HTR-8/SVneo (cell line): ENCODE measurements around the gene SRI.
A peak's percentile ranks its signal among the peaks of the same experiment; 100 is the strongest.

Experiments
- DNase-seq: peaks from one replicate; pipeline ENCODE4 v3.0.0; 2011; ENCODE audit warnings: low spot score, mixed read lengths; ENCODE audit not compliant: insufficient read length
- FAIRE-seq: peaks from 2 replicates; lab custom pipeline; 2011; peaks lifted over from hg19 to GRCh38; lab: Jason Lieb, UNC

The SRI gene

DNA sequence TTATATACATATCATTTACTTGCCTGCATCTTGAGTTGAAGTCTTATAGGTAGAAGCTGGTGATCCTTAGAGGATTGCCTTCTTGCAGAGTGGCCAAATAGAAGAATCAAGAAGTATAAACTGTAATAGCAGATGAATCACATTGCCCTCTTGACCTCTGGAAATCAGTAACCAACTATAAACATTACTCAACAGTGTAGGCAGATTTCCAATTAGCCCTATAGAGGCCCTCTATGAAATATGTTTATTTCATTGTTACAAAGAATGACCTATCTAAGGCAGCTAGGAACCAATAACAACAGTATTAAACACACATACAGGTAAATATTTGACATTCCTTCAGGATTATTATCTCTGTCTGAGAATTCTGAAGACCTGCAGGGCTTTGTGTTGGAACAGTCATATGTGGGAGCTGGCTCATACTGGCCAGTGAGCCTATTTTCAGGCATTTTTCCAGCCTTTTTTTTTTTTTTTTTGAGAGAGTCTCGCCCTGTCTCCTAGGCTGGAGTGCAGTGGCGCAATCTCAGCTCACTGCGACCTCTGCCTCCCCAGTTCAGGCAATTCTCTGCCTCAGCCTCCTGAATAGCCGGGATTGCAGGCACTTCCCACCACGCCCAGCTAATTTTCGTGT lies 7.2 kb upstream of the SRI start:
- FAIRE-seq = no peak
- no peak for DNase-seq

DNA sequence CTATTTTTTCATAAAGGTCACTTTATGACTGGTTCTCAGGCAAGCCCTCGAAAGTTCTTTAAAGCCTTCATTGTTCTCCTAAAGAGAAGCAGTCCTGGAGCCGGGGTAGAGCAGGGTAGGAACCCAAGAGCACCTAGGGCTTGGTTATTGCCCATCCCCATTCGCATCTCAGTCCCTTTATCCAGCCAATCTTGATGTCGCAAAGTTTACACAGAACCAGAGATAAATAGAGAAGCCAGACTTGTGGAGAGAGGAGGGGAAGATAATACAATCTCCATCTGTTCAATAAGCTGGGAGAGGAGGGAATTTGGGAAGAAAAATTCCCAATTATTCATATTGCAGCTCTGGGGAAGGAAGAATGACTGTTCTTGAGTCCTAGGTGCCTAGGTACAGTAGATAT lies 6.4 kb upstream of the SRI start:
- FAIRE-seq (no peak), DNase-seq (no peak)

DNA sequence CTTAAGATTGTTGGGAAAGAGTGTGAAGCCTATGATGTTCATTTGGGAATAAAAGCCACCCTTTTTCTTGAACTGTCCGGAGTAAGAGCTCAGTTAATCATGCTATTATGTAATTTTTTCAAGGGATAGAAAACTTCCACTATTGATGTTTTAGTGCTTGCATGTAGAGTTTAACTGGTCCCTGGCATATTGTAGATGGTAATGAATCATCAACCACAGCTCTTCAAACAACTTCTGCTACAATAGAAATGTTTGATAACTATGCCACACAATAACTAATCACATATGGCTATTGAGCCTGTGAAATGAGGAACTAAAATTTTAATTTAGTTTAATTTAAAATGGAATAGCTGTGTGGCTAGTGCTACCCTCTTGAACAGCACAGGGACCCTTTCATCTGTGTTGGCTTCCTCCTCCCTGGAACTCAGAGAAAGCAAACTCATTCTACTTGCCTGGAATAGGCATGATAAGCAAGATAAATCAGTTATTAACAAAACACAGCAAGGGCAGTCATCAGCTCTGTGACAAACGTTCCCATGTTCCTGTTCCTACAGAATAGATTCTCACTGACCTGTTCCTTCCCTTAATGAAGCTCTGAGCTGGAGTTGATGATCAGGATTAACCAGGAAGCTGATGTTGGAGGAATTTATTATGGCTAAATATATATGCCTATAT lies 4.9 kb upstream of the SRI start:
- FAIRE-seq (no peak), DNase-seq (no peak)

DNA sequence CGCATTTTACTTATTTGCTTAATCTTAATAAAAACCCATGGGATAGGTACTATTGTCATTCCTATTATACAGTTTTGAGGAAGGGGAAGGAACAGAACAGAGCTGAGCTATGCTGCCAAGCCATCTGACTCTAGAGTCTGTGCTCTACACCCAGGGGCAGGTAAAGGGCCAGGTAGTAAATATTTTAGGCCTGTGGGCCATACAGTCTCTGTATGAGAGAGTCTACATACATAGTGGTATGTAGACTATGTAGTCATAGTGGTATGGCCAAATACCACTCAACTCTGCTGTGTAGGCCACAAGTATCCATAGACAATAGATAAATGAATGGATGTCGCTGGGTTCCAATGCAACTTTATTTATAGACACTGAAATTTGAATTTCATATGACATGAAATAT lies 3.4 kb upstream of the SRI start:
- FAIRE-seq = no peak

DNA sequence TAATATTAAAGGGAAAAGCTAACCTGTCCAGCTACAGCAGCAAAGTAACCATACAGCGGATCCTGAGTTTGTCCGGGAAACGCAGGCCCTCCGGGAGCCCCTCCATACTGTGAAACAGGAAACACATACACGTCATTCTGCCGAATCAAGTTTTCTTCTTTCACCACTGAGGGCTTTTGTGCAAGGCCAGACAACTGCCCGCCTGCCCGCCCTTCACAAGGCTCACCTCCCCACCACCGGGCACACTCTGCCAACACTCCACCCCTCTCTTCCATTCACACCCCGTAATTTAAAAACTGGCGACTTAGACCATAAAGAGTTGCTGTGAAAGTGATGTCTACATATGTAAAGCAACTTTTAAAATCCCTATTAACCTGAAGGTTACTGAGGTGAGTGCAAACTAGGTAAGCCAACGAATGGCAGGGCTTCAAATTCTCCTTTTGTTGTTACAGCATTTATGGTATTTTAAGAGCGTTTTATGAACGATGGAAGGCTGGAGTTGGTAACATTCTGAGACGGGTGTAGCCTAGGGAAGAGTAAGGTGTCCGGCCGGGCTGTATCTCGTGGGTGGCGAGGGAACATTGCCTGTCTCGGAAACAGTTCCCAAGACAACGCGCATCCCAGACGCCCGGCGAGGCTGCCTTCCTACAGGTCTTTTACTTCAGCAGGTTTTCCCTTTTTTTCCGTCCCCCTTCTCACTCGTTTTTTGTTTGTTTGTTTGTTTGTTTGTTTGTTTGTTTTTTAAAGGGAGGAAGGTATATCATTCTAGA lies 817 bp downstream of the SRI start:
- no peak for FAIRE-seq
- peak; percentile 29 for DNase-seq

More for the DNA sequence above, 3.4 kb upstream of the SRI start:
- no peak for DNase-seq

DNA sequence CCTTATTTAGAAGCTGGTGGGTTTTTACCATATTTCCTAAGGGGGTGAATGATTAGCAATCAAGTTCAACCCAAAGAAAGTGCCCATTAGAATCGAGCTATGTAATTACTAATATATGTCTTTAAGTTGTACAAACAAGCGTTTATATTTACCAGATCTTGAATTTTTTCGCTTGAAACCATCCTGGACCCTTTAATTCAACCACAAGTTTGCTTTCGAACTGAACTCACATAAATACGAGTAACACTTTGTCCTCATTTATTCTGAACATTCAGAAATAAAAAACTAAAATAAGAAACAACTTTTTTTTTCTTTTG lies 1.5 kb downstream of the SRI start:
- FAIRE-seq = no peak
- DNase-seq = no peak

DNA sequence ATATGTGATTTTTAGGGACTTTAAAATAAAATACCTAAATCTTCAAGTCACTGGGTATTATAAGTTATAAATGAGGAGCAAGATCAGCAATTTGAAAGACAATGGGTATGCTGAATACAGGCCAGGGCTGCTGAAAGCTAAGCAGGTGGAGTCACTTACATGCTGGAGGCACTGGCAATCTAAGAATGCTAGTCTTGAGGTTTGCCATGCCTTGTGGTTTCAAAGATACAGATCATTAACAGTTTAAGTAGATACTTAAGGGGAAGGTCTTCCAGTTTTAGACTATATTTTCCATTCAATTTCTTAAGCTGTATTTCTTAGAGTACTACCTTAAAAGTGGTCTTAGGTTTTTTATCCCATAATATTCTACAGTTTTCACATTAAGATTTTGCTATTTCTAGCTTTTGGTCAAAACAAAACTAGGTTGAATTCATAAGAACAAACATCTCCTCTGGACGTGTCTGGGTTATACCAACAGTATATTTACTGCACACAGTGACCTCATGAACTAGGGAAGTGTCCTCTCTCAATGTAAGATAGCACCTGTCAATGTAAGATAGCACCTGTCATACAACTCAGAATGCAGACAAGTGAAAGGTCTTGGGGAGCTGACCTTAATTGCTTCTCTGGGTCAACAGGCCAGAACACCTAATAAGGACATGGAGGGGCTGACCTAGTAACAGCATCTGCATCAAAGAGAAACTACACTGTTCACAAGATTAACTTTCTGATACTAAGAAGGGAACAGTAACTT lies 2.0 kb downstream of the SRI start:
- DNase-seq (no peak), FAIRE-seq (no peak)

DNA sequence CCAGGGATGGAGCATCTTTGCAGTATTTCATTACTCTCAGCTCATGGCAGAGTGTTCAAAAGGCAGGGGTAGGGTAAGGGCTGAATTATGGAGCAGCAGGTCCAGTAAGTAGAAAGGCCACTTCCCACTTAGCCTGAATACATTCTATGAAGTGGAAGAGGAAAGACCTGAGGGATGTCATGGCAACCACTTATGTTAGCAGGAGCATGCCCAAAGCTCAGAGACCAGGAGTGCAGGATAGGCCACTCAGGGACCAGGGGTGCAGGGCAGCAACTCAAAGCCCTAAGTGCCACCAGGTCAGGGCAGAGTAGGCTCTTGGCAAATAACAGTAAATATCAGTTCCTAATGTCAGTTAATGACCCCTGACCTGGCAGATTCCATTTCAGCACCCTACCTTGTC lies 3.6 kb downstream of the SRI start:
- FAIRE-seq (no peak), DNase-seq (no peak)

DNA sequence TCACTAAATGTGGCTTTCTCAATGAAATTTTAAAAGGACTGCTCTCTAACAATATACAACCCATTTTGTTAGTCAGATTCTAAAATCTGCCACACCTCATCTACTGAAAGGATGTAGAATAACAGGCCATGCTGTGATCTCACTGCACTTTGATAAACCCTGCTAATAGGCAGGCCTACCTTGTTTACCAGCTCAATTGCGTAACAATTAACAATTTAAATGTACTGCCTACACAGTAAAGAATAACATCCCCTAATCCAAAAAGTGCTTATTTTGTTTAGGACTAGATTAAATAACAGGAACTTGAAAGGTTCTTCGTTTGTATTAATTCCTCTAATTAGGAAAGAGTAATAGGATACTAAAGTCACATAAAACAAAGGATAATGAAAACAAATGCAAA lies 4.5 kb downstream of the SRI start:
- FAIRE-seq (no peak), DNase-seq (no peak)

DNA sequence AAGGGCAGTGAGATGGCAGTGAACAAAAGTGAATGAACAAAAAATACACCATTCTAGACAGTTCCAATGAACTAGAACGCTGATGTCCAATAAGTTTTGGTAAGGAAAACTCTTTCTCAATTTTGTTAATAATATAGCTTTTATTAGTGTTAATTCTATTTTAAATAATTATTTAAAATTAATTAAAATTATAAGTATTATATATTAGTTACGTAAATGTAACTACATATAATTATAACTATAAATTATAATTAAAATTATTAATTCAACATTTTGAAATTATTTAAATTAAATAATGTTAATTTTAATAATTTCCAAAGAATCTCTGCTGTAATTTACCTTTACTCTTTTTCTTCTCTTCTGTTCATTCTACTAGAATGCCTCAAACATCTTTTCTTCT lies 5.4 kb downstream of the SRI start:
- FAIRE-seq (no peak), DNase-seq (no peak)

DNA sequence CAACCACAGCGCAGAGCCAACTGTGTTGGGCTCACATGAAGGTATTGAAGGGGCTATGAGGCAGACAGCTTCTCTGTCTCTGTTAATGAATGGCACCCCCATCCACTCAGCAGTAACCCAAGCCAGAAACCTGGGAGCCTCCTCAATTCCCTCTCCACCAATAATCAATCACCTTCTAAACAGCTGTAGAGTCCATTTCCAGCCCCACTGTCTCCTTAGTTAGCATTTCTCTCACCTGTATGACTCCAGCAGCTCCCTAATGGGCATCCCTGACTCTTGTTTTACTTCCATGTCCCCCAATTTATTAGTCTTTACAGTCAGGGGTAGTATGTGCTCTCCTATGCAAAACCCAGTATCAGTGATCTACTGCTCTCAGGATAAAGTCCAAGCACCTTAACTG lies 6.9 kb downstream of the SRI start:
- no peak for FAIRE-seq
- DNase-seq = no peak

DNA sequence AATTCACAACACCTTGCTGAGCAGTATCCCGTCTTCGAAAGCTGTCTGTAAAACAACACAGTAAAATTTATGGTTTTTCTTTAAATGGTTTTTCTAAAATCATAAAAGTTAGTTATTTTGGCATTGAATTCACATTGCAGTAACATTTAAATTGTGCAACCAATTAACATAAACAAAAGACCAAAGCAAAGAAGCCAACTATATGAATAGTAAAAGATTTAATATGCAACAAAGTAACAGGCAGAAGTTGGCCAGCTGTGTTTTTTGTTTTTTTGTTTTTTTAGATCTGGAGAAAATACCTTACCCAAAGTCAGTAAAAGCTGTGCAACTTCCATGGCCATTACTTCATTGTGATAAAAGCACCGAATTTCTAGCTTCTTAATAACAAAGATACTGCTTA lies 11.3 kb downstream of the SRI start:
- no peak for DNase-seq
- no peak for FAIRE-seq

DNA sequence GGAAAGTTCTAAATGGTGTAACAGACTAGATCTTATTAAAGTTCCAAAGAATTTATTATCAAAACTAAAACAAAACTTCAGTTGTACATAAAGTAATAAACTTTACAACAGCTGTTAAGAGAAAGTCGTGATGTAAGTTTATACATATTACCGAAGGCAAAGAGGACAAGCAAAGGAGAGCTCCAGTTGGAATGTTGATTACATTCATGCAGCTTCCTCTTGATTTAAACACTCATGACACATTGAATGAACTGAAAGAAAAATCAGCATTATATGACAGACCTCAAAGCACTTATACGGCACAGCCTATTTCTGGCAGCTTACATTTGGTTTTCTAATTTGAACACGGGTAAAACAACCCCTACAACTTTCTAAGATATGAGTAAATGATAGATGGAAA lies 13.6 kb downstream of the SRI start:
- no peak for DNase-seq
- no peak for FAIRE-seq

DNA sequence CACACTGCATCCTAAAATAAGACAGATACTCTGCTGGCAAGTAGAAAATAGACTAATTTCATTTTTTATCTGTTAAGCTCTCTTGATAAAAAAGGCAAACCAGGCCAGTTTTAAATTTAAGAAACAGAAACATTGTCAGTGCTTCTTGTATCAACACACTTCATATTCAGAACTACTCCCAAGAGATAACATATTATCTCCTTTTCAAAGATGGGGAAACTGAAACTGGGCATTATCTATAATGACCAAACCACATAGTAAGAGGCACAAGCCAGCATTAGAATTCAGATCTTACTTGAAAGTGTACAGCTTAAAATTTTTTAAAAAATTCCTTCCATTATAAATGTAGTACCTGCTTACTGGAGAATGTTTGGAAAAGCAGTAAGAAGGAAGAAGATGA lies 14.7 kb downstream of the SRI start:
- DNase-seq (no peak), FAIRE-seq (no peak)

DNA sequence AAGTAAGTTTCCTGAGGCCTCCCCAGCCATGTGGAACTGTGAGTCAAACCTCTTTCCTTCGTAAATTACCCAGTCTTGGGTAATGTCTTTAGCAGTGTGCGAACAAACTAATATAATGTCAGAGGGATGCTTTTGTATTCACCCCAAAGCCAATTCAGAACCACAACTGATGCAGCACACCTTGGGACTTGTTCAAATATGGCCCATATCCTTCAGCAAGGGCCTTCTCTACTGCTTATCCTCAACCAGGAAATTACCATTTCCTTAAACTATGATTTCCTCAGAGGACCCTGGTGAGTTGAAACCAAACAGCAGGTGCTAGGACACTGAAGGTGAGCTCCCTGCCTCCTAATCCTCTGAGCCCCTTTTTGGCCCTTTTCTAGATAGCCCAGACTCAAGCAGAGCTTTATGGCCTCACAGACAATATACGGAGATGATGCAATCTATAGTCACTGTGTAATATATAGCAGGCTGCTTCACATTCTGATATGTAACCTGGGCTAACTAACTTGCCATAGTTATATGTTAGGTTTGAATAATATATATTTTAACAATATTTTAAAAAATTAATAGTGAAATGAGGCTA lies 15.2 kb downstream of the SRI start:
- FAIRE-seq (no peak), DNase-seq (no peak)

DNA sequence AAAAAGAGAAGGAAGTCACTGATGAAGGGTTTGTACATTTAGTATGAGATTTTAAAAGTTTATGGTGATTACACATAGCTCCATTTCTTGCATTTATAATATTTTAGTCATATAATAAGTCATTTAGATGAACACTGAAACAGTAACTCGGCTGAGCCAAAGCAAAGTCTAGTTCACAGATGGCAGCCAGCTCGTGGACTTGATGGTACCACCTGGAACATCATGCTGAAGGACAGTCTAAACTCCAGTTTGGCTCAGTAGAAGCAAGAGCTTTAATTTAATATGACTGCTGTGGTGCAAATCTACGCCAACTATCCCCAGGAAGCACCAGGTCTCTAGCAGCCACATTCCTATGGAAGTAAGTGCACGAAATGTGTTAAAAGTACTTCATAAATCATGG lies 16.4 kb downstream of the SRI start:
- FAIRE-seq (no peak), DNase-seq (no peak)

DNA sequence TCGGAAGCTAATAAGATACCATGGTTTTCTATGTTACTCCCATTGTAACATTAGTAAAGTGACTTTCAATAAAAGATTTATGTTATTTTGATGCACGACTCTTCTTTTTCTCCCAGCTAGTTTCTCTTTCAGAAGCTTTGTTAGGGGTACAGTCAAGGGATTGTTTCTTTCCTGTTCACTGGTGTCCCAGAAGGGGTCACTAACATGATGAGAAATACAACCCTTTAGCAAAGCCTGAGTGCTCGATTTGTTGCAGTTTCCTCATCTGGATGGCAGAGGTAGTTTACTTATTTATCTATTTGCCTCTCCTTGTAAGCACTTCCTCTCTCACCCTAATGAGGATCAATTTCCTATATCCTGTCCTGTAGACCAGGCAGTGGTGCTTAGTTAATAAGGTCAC lies 17.0 kb downstream of the SRI start:
- DNase-seq = no peak
- FAIRE-seq = no peak

DNA sequence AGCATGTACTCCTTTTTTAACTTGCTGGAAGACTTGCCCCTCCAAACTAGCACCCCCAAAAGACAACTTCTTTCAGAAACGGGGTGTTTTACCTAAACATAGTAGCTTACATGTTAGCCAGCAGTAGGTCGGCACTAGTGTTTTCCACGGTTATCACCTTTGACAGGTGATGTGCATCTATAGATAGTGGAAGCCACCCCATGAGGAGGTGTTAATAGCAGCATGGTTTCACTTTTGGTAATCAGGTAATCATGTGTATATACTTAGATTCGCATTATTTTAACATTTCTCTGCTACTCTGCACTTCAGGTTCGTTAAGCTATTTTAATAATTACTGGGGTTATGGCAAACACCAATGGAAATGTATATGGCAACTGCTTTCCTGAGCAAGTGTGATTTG lies 17.6 kb downstream of the SRI start:
- DNase-seq = no peak
- no peak for FAIRE-seq

DNA sequence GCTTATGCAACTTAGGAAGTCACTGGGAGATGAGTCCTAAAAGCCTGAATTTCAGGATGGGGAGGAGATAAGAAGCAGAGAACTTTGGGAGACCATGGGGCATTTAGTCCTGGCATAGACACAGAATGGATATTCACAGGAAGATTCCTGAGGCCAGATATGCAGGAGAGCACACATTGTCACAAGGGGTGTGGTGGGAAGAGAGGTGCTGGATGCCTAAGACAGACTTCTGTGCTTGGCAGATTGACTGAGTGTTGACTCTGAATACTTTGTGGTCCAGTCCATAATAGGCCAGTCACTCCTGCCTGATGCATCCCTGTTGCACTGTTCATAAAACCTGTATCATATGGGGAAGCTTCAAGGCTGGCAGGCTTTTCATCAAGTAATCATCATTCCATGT lies 18.5 kb downstream of the SRI start:
- DNase-seq (no peak), FAIRE-seq (no peak)

DNA sequence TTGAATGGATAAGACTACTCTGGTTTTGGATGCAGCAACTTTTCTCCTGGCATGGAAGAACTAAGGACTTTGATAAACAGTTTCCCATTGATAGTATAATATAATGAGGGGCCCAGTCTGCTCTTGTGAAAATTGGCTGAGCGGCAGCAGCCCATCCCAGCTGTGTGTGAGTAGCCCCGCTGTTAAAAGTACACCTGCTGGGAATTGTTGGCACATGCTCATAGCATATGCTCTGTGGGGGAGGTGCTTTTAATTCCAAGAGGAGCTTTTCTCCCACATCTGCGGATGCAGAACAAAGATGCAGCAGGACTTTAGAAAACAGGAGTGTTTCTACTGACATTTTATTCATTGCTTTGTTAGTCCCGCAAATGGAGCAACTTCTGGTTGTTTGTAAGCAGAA lies 19.0 kb downstream of the SRI start:
- DNase-seq (no peak), FAIRE-seq (no peak)

DNA sequence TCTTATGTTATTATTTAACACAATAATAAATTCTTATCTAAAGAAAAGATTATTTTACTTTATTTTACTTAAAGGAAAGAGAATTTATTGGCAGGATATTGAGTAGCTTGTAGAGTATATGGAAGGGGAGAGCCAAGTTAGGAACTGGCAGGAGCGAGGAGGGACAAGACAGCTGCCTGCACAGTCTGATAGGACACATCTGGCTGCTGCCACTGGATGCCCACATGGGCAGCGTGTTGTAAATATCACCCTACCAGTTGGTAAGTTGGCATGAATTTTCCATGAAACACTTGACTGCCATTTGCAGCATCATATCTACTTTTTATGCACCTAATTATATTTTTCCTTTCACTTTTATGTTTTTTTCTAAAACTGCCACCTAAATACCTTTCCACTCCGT lies 19.6 kb downstream of the SRI start:
- no peak for FAIRE-seq
- DNase-seq = no peak
